OCI-LY3 (cell line): Measurements from ENCODE around the gene TIPIN.

Experiments
- EZH2phosphoT487 ChIP-seq: fragments of 200-600 bp; shearing (Covaris generic); IDR thresholded peaks from 2 replicates; pipeline ENCODE4 v1.6.1; 2018; ENCODE audit warnings: antibody characterized with exemption, mixed run types, low read depth
- TF ChIP-seq, protein P1 (sequence below): fragments of 200-600, 300-600 bp; sonication (generic); IDR thresholded peaks from 2 replicates; pipeline ENCODE4 v1.5.1; 2014; ENCODE audit warnings: antibody characterized with exemption, low read length, low read depth

GRCh38 chr15:66389098-66389858, 32.8 kb upstream of the TIPIN start:
- TF ChIP-seq, protein P1, sequence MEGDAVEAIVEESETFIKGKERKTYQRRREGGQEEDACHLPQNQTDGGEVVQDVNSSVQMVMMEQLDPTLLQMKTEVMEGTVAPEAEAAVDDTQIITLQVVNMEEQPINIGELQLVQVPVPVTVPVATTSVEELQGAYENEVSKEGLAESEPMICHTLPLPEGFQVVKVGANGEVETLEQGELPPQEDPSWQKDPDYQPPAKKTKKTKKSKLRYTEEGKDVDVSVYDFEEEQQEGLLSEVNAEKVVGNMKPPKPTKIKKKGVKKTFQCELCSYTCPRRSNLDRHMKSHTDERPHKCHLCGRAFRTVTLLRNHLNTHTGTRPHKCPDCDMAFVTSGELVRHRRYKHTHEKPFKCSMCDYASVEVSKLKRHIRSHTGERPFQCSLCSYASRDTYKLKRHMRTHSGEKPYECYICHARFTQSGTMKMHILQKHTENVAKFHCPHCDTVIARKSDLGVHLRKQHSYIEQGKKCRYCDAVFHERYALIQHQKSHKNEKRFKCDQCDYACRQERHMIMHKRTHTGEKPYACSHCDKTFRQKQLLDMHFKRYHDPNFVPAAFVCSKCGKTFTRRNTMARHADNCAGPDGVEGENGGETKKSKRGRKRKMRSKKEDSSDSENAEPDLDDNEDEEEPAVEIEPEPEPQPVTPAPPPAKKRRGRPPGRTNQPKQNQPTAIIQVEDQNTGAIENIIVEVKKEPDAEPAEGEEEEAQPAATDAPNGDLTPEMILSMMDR: no peak
- no peak for TF ChIP-seq EZH2phosphoT487
